ENCODE data around the gene ZFYVE26.

GRCh38 chr14:67722293-67722692 lies 94.1 kb downstream of the ZFYVE26 start:
- TF ChIP-seq GATA2 (IDR thresholded peaks at IDR 0.05; ENCODE audit: low read depth, low read length) (no peak), GATA3 (IDR thresholded peaks at IDR 0.05; ENCODE audit: low read depth, low read length) (no peak)

All from SH-SY5Y (cell line).